GM13977 (cell line): ENCODE measurements around the gene LSM7.
A peak's percentile ranks its signal among the peaks of the same experiment; 100 is the strongest.

Experiments
- DNase-seq: peaks from one replicate; pipeline ENCODE4 v3.0.0; 2012; ENCODE audit warnings: low spot score
- in situ Hi-C: fragments of 300-500 bp; cut with MboI; formaldehyde crosslinking; loops from one replicate; pipeline ENCODE4 v1.12.0; 2022; ENCODE audit warnings: low sequenced_read_pairs, low pct_unique_long_range_greater_than_20kb, mixed read lengths, inconsistent platforms; ENCODE audit not compliant: unreplicated experiment
- TF ChIP-seq, protein P1 (sequence below): IDR thresholded peaks from 2 replicates; pipeline ENCODE4 v1.5.1; 2012; ENCODE audit warnings: mild to moderate bottlenecking, control low read depth; ENCODE audit not compliant: insufficient read depth; ENCODE audit errors: extremely low read depth, missing control alignments

LSM7 gene

DNA sequence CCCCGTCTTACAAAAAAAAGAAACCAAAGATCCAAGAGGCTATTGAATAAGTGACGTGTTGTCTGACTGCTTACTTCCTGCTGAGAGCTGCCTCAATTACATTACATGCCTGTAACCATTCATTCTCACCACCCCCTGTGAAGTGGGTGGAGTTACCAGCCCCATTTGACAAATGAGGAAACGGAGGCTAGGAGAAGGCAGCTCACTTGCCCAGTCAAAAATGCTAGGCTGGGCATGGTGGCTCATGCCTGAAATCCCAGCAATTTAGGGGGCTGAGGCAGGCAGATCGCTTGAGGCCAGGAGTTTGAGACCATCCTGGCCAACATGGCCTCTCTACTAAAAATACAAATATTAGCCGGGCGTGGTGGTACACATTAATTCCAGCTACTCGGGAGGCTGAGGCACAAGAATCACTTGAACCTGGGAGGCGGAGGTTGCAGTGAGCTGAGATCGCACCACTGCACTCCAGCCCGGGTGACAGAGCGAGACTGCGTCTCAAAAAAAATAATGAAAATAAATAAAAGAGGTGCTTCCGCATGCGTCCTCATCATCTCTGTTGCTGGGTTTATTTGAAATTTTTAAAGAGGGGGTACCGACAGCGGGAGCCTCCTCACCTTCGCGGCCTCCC lies 499 bp downstream of the LSM7 start:
- peak; percentile 89 for DNase-seq
- TF ChIP-seq, protein P1, sequence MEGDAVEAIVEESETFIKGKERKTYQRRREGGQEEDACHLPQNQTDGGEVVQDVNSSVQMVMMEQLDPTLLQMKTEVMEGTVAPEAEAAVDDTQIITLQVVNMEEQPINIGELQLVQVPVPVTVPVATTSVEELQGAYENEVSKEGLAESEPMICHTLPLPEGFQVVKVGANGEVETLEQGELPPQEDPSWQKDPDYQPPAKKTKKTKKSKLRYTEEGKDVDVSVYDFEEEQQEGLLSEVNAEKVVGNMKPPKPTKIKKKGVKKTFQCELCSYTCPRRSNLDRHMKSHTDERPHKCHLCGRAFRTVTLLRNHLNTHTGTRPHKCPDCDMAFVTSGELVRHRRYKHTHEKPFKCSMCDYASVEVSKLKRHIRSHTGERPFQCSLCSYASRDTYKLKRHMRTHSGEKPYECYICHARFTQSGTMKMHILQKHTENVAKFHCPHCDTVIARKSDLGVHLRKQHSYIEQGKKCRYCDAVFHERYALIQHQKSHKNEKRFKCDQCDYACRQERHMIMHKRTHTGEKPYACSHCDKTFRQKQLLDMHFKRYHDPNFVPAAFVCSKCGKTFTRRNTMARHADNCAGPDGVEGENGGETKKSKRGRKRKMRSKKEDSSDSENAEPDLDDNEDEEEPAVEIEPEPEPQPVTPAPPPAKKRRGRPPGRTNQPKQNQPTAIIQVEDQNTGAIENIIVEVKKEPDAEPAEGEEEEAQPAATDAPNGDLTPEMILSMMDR, result no peak
- in situ Hi-C loops, result no loop called here

DNA sequence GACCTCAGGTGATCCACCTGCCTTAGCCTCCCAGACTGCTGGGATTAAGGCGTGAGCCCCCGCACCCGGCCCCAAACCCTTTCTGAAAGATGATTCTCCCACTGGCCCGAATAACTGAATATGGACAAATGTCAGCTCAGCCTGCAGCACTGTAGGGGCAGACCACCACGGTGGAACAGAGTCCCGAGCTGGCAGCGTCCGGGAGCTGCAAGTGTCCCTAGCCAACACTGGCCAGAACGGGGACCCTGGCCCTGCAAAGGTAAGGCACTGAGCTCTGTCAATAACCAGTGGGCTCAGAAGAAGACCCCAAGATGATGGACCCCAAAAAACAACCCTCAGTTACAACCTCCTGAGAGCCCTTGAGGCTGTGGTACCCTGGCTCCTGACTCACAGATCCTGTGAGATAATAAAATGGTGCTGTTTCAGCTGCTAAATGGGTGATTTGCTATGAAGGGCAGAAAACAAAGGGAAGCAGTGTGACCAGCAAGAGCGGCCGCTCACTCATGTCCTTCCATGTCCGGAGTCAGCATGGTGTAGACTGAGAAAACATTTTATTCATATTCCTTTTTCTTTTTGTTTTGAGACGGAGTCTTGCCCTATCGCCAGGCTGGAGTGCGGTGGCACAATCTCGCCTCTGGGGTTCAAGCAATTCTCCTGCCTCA lies 1.6 kb downstream of the LSM7 start:
- in situ Hi-C loops, result no loop called here
- TF ChIP-seq, protein P1, result no peak
- no peak for DNase-seq

DNA sequence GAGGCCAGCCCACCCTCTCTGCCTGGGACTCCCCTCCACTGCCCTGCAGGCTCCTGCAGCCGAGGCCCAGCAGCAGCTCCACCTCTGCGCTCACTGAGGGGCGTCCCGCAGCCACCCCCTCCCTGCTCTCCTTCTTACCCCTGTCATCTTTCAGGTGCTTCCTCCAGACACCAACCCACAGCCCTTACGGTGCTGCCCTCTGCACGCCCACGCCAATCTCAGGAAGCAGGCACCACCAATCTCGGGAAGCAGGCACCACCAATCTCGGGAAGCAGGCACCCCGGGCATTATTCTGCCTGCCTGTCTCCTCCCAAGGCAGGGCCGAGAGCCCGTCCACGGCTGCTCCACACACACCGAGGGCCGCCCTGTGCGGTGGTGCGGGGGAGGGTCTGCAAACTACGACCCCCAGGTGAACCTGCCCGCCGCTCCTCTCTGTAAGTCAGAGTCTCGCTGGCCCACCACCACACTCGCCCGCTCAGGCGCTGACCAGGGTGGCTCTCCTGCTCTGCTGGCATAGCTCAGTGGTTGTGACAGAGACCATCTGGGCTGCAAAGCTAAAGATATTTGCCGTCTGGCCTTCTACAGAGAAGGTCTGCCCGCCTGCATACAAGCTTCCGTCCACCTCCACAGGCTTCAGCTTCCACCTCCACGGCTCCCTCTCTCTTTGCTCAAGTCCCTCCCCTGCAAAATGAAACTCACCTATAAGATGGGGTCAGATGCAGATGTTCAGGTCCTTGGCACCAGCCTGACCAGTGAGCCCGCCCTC lies 2.9 kb downstream of the LSM7 start:
- in situ Hi-C loops, result no loop called here

DNA sequence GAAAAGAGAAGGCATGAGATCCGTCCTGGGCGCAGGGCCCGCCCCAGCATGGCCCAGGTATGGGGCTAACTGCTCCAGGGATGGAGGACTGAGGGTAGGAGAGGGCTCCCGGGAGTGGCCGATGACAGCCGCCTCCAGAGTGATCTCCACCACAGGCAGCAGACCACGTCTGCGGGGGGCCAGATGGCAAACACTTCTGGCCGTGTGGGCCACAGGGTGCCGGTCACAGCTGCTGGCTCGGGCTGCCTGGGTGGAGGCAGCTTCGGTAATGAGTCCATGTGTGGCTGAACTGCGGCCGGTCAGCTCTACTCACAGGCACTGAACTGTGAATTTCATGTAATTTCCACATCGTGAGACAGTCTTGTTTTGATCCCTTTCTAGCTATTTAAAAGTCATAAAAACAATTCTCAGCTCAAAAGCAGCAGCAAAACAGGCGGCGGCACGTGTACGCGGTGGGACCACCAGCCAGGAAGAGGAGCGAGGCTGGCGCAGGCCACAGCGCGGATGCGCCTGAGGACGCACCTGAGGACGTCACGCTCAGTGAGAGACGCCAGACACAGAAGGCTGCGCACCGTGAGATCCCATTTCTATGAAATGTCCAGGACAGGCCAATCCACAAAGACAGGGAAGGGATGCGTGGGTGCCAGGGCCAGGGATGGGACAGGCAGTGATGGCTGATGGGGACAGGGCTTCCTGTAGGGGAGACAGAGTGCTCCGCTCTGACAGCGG lies 4.0 kb downstream of the LSM7 start:
- in situ Hi-C loops, result no loop called here
- TF ChIP-seq, protein P1, result no peak
- DNase-seq, result no peak

More for the DNA sequence above, 2.9 kb downstream of the LSM7 start:
- DNase-seq, result no peak
- TF ChIP-seq, protein P1, result no peak

DNA sequence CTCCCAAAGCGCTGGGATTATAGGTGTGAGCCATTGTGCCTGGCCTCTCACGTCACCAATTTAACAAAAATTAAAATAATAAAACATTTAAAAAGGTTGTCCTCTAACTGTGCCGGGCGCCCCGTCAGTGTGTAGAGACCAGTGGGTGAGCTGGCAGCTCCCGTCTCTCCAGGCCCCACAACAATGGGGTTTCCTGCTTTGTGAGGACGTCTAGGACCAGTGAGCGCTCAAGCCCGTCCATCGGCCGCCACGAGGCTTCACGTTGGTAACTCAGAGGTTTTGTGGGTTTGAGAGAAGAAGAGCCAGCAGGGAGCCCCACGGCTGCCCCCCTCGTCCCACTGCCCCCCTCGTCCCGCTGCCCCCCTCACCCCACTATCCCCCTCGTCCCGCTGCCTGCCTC lies 4.7 kb downstream of the LSM7 start:
- in situ Hi-C loops, result no loop called here
- no peak for DNase-seq
- TF ChIP-seq, protein P1, result no peak

DNA sequence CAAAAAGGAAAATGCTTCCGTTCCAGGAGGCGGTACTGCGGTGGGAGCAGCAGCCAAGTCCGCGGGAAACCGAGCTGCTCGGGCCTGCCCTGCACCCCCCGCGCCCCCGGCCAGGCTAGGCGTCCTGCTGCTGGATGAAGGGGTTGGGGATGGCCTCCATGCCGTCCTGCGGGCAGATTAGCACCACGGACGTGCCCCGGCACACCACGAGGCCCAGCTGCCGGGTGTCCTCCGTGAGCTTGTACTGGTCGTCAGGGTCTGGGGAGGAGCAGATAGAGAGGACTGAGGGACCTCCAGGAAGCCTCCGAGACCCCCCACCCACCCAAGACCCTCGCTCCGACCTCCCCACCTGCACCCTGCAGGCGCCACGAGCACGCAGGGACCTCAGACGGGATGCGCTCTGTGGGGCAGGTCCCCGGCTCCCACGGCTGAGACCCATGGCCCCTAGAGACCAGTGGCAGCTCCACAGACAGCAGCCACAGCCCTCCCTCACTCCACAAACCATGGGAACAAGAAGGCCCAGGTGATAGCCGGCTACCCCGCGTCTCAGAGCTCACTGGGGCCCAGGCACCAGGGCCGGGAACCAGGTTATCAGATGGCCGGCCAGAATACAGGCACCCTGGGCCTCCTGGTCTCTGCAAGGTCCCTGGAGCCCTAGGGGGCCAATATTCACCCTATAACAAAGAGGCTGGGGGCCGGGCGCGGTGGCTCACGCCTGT lies 6.7 kb downstream of the LSM7 start:
- TF ChIP-seq, protein P1, result no peak
- DNase-seq, result no peak
- in situ Hi-C loops, result no loop called here
